Osteoblast (primary cell): ENCODE results near the gene GADL1. TPM values are rescaled to one million over a fixed set of nuclear protein-coding genes. Genes with fewer than 3 reads are reported as not detected.
A peak's percentile ranks its signal among the peaks of the same experiment; 100 is the strongest.

ENCODE experiments used
- DNase-seq: peaks from one replicate; pipeline ENCODE4 v3.0.0; 2011; ENCODE audit warnings: low spot score, mixed read lengths; ENCODE audit not compliant: insufficient read length; ENCODE audit errors: missing footprints
- H2AFZ ChIP-seq: 2 replicates; pipeline ENCODE4 v1.6.0; 2011; ENCODE audit warnings: mild to moderate bottlenecking, low read length
- H3K27ac ChIP-seq: 2 replicates; pipeline ENCODE4 v1.5.1; 2011; ENCODE audit warnings: mild to moderate bottlenecking, low read depth, low read length, moderate library complexity
- H3K27me3 ChIP-seq: 2 replicates; pipeline ENCODE4 v1.6.0; 2012; ENCODE audit warnings: mild to moderate bottlenecking, control low read depth, inconsistent platforms, low read length, moderate library complexity; ENCODE audit not compliant: insufficient read depth
- H3K36me3 ChIP-seq: 2 replicates; pipeline ENCODE4 v1.5.1; 2011; ENCODE audit warnings: mild to moderate bottlenecking, low read length, control low read depth, moderate library complexity; ENCODE audit not compliant: insufficient read depth
- H3K4me1 ChIP-seq: 2 replicates; pipeline ENCODE4 v1.5.1; 2011; ENCODE audit warnings: mild to moderate bottlenecking, low read length, control low read depth, moderate library complexity; ENCODE audit not compliant: insufficient read depth
- H3K4me2 ChIP-seq: 2 replicates; pipeline ENCODE4 v1.6.0; 2011; ENCODE audit warnings: mild to moderate bottlenecking, low read length; ENCODE audit not compliant: insufficient read depth
- H3K4me3 ChIP-seq: fragments of 200-600 bp; sonication (generic); 3 replicates; pipeline ENCODE4 v1.5.1; 2012; ENCODE audit warnings: mild to moderate bottlenecking, low read length, inconsistent platforms; ENCODE audit not compliant: insufficient read depth
- H3K79me2 ChIP-seq: 2 replicates; pipeline ENCODE4 v1.6.0; 2012; ENCODE audit warnings: mild to moderate bottlenecking, low read length, control low read depth, inconsistent platforms; ENCODE audit not compliant: insufficient read depth
- H3K9me3 ChIP-seq: 2 replicates; pipeline ENCODE4 v1.5.1; 2011; ENCODE audit warnings: low read depth, low read length, control low read depth
- H4K20me1 ChIP-seq: 2 replicates; pipeline ENCODE4 v1.6.0; 2012; ENCODE audit warnings: mild to moderate bottlenecking, low read length, control low read depth; ENCODE audit not compliant: insufficient read depth
- CTCF ChIP-seq: IDR thresholded peaks from 2 replicates; pipeline ENCODE4 v1.5.1; 2011; ENCODE audit warnings: mild to moderate bottlenecking, low read depth, low read length, moderate library complexity; ENCODE audit errors: extremely low read depth
- total RNA-seq: library from RNA; depleted of rRNA; stranded (reverse); fragments of >200 nt; gene quantifications from 2 replicates; pipeline ENCODE4 v1.2.3, GENCODE V29; 2012

The GADL1 gene
- total RNA-seq, 1 donor: not detected

DNA sequence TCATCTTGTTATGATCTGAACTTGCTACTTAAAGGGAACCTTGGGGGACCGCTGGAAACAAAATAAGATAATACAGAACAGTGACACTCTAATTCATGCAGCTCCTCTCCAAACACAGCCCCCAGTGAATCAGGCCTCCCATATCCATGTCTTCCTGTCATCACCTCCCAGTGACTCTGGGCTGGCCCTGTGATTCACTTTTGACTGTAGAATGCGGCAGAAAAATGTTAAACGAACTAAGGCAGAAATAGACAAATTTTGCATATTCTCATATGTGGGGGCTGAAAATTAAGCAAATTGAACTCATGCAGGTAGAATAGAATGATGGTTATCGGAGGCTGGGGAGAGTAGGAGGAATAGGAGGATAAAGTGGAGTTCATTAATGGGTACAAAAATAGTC, 20.2 kb upstream of the GADL1 start:
- DNase-seq: peak; percentile 85
- no peaks in the 10 kb centered on the region for H3K36me3 ChIP-seq
- H4K20me1 ChIP-seq: no peaks in the 10 kb centered on the region
- no peaks in the 10 kb centered on the region for H3K27me3 ChIP-seq
- H3K4me2 ChIP-seq: peak overlapping the region; percentile 24
- no peak for TF ChIP-seq CTCF
- H3K4me1 ChIP-seq: peaks cover 25% of the 10 kb centered on the region
- H3K79me2 ChIP-seq: no peaks in the 10 kb centered on the region
- H3K4me3 ChIP-seq: no peak overlapping the region
- H3K27ac ChIP-seq: peak overlapping the region; percentile 43
- H3K9me3 ChIP-seq: no peaks in the 10 kb centered on the region
- no peak overlapping the region for H2AFZ ChIP-seq

DNA sequence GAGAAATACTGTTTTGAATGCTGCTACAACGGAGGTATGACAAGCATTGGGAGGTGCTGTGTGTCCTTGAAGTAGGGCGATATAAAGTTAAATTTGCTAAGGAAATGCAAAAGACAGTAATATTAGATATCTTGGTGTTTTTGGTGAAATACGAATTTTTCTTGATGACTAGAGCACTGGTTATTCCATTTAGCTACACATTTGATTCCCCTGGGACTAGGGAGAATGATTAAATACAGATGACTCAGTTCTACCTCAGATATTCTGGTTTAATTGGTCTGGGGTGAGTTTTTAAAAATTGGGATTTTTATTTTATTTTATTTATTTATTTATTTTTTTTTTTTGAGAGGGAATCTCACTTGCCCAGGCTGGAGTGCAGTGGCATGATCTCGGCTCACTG, 18.7 kb upstream of the GADL1 start:
- TF ChIP-seq CTCF: no peak
- no peak overlapping the region for H3K4me3 ChIP-seq
- no peak for DNase-seq
- no peak overlapping the region for H2AFZ ChIP-seq
- H3K4me1 ChIP-seq: peaks cover 25% of the 10 kb centered on the region
- H3K9me3 ChIP-seq: no peaks in the 10 kb centered on the region
- H4K20me1 ChIP-seq: no peaks in the 10 kb centered on the region
- no peaks in the 10 kb centered on the region for H3K36me3 ChIP-seq
- peak overlapping the region; percentile 61 for H3K4me2 ChIP-seq
- no peaks in the 10 kb centered on the region for H3K79me2 ChIP-seq
- no peaks in the 10 kb centered on the region for H3K27me3 ChIP-seq
- peak overlapping the region; percentile 3 for H3K27ac ChIP-seq

DNA sequence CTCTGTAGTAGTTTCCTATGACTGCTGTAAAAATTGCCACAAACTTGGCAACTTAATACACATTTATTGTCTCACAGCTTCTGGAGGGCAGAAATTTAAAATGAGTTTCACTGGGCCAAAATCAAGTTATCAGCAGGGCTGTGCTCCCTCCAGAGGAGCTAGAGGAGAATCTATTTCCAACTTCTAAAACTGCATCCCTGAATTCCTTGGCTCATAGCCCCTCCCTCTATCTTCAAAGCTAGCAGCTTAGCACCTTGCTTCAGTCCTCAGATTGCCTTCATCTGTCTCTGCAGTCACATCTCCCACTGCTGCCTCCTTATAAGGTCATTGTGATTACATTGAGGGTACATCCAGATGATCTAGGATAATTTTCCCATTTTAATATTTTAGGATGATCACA, 17.8 kb upstream of the GADL1 start:
- TF ChIP-seq CTCF: no peak
- no peak for DNase-seq

DNA sequence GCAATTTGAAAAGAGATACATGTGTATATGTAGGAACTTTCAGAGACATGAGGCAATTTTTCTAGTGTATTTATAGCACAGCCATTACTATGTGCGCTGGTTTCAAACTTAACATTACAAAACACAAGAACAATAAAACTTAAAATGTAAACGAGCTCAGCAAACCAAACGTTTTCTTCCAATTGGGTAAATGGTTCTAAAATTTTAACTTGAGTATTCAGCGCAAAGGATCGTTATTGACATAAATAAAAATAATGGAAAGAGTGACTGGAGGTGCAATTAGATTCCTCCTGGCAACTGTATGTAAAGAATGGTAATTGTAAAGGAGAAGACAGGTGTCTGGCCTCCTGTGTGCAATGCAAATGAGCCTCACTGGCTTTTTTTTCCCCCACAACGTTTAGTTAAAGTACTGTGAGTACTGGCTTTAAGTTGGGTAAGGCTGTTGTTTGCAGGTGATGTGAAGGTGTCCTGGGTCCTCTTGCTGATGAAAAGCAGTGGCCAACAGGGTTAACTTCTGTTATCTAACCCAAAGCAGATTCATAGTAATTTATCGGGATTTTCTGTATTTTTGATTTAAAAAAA, 14.1 kb upstream of the GADL1 start:
- no peak for DNase-seq
- Histone ChIP-seq H3K9me3 (no peaks in the 10 kb centered on the region), H3K4me1 (peaks cover 13% of the 10 kb centered on the region), H3K36me3 (no peaks in the 10 kb centered on the region), H3K4me2 (no peak overlapping the region), H3K4me3 (no peak overlapping the region), H3K27ac (no peak overlapping the region), H3K79me2 (no peaks in the 10 kb centered on the region), H2AFZ (no peak overlapping the region), H4K20me1 (no peaks in the 10 kb centered on the region), H3K27me3 (no peaks in the 10 kb centered on the region)
- no peak for TF ChIP-seq CTCF

More for the DNA sequence above, 17.8 kb upstream of the GADL1 start:
- H3K79me2 ChIP-seq: no peaks in the 10 kb centered on the region
- H3K4me2 ChIP-seq: no peak overlapping the region
- no peaks in the 10 kb centered on the region for H3K27me3 ChIP-seq
- H2AFZ ChIP-seq: no peak overlapping the region
- H3K4me3 ChIP-seq: no peak overlapping the region
- H3K36me3 ChIP-seq: no peaks in the 10 kb centered on the region
- H3K27ac ChIP-seq: no peak overlapping the region
- H3K4me1 ChIP-seq: peaks cover 25% of the 10 kb centered on the region
- H3K9me3 ChIP-seq: no peaks in the 10 kb centered on the region
- H4K20me1 ChIP-seq: no peaks in the 10 kb centered on the region
